AG04450 (cell line): ENCODE measurements around the gene KLRC3. TPM values are rescaled to one million over a fixed set of nuclear protein-coding genes. Genes with fewer than 3 reads are reported as not detected.
"Not testable (repeated sequence)": the region's sequence is repeated elsewhere in the genome, so short reads cannot be mapped to it uniquely, and the experiment has no call there.

Experiments
- CTCF ChIA-PET: fragments of 300-600, 350-600 bp; formaldehyde crosslinking; extraction: SDS; loops from one replicate; lab custom pipeline; 2022; ENCODE audit warnings: antibody characterized with exemption, inconsistent platforms; lab: Charles Lee
- POLR2A ChIA-PET: fragments of 350-600 bp; formaldehyde crosslinking; extraction: SDS; loops from one replicate; lab custom pipeline; 2021; ENCODE audit warnings: antibody characterized with exemption, inconsistent platforms; lab: Yijun Ruan, JAX
- DNase-seq: peaks from one replicate; pipeline ENCODE4 v3.0.0-alpha.2; 2011; ENCODE audit warnings: low read depth, low spot score
- H3K27ac ChIP-seq: one replicate; pipeline ENCODE4 v1.5.1; 2012; ENCODE audit warnings: low read depth, low read length, control low read depth
- H3K27me3 ChIP-seq: one replicate; pipeline ENCODE4 v1.6.0; 2012; ENCODE audit warnings: low read length; ENCODE audit not compliant: control insufficient read depth, insufficient read depth
- H3K4me3 ChIP-seq: 2 replicates; pipeline ENCODE4 v1.5.1; 2011; ENCODE audit warnings: mild to moderate bottlenecking, low read depth, low read length, control low read depth
- H3K9me3 ChIP-seq: 2 replicates; pipeline ENCODE4 v1.5.1; 2012; ENCODE audit warnings: low read length; ENCODE audit not compliant: control insufficient read depth, insufficient read depth
- CTCF ChIP-seq: IDR thresholded peaks from 2 replicates; pipeline ENCODE4 v1.5.1; 2011; ENCODE audit warnings: low read depth, low read length, control low read depth, inconsistent platforms
- polyA minus RNA-seq: library from RNA; depleted of rRNA, polyadenylated mRNA; stranded (reverse); fragments of >200 nt; gene quantifications from 2 replicates; pipeline ENCODE4 v1.2.3, GENCODE V29; 2011; rRNA and poly(A)+ RNA removed
- polyA plus RNA-seq: library from polyadenylated mRNA; depleted of rRNA; stranded (reverse); fragments of >200 nt; gene quantifications from 2 replicates; pipeline ENCODE4 v1.2.3, GENCODE V29; 2011; rRNA removed

The KLRC3 gene
- polyA plus RNA-seq (not detected in 2 replicates), polyA minus RNA-seq (not detected in 2 replicates)

GRCh38 chr12:10420334-10420733 lies at the start of gene KLRC3:
Gene KLRC3, minus strand, starts transcription at chr12:10420595. Its CDS starts 45 bp downstream, at chr12:10420550.
- DNase-seq, H3K27me3 ChIP-seq, POLR2A ChIA-PET, H3K27ac ChIP-seq, H3K4me3 ChIP-seq, H3K9me3 ChIP-seq: not testable (repeated sequence)
- CTCF ChIA-PET, result interaction anchor here (0.7 kb wide), 1 partner anchor 54 kb away, joined by 3 read pairs; no protein-coding TSS in a partner anchor

GRCh38 chr12:10469701-10470100 lies 49.3 kb upstream of the KLRC3 start:
- CTCF ChIA-PET, result no interaction called here
- Histone ChIP-seq H3K4me3 (no peak overlapping the region), H3K27ac (no peak overlapping the region), H3K9me3 (no peaks in the 10 kb centered on the region), H3K27me3 (no peaks in the 10 kb centered on the region)
- DNase-seq, result no peak
- TF ChIP-seq CTCF, result no peak
- POLR2A ChIA-PET, result no interaction called here

GRCh38 chr12:10466311-10466710 lies 45.9 kb upstream of the KLRC3 start:
- Histone ChIP-seq H3K4me3 (no peak overlapping the region), H3K9me3 (no peaks in the 10 kb centered on the region), H3K27ac (no peak overlapping the region), H3K27me3 (no peaks in the 10 kb centered on the region)
- CTCF ChIA-PET, result no interaction called here
- POLR2A ChIA-PET, result no interaction called here
- no peak for TF ChIP-seq CTCF
- no peak for DNase-seq

GRCh38 chr12:10457760-10458159 lies 37.4 kb upstream of the KLRC3 start:
- no peaks in the 10 kb centered on the region for H3K27me3 ChIP-seq
- DNase-seq, result no peak
- no peak for TF ChIP-seq CTCF
- H3K9me3 ChIP-seq, result no peaks in the 10 kb centered on the region
- ChIA-PET POLR2A (no interaction called here), CTCF (no interaction called here)
- no peak overlapping the region for H3K4me3 ChIP-seq
- no peak overlapping the region for H3K27ac ChIP-seq

- Histone ChIP-seq H3K4me3 (no peak overlapping the region), H3K9me3 (no peaks in the 10 kb centered on the region), H3K27ac (no peak overlapping the region), H3K27me3 (no peaks in the 10 kb centered on the region)
- DNase-seq, result no peak
- ChIA-PET CTCF (no interaction called here), POLR2A (no interaction called here)
- TF ChIP-seq CTCF, result no peak
Measured at GRCh38 chr12:10456856-10457255, 36.5 kb upstream of the KLRC3 start.

- Histone ChIP-seq H3K27me3 (no peaks in the 10 kb centered on the region), H3K27ac (no peak overlapping the region), H3K9me3 (no peaks in the 10 kb centered on the region), H3K4me3 (no peak overlapping the region)
- CTCF ChIA-PET, result no interaction called here
- no peak for TF ChIP-seq CTCF
- POLR2A ChIA-PET, result no interaction called here
- DNase-seq, result no peak
Measured at GRCh38 chr12:10455766-10456165, 35.4 kb upstream of the KLRC3 start.
